HG03135 (cell line): ENCODE measurements around the gene XPO1.
"Not testable (repeated sequence)": the region's sequence is repeated elsewhere in the genome, so short reads cannot be mapped to it uniquely, and the experiment has no call there.

Experiments used
- ATAC-seq: cut with Tn5 transposase; IDR thresholded peaks from one replicate; pipeline ENCODE4 v1.9.1; 2021; ENCODE audit warnings: mild to moderate bottlenecking, moderate library complexity; ENCODE audit not compliant: unreplicated experiment

Gene XPO1

DNA sequence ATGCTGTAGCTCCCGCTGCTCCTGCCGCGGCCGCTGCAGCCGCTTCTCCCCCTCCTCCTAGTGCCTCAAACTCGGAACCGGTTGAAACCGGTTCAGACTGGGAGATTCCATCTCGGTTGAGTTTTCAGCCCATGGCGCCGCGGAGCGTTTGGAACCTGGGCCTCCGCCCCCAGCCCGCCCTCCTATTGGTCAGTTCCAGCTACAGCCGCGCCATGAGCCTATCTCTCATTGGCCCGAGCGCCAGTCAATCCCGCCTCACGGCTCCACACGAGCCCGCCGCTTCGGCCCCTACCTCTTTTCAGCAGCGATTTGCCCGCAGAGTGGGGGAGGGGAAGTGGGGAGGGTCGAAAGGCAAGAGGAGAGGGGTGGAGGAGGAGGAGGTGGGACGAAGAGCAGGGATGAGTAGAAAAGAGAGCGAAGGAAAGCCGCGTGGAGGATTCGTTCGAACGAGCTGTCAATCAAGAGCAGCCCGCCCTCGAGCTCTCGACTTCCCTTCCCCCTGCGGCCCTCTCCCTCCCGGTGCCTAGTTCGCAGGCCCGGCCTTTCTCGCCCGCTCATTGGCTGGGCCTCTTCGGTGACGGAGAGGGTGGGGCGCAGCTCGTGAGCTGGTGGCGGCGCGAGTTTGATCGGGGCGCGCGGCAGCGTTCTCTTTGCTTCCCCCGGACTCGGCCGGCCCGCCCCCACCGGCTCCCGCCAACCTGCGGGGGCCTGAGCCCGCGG lies at the start of gene XPO1:
Gene XPO1 (minus strand): TSS at position 157 of the 720 bp plus-strand sequence. CDS start 4,459 bp downstream, outside the sequence.
- ATAC-seq, result peak; percentile 83

DNA sequence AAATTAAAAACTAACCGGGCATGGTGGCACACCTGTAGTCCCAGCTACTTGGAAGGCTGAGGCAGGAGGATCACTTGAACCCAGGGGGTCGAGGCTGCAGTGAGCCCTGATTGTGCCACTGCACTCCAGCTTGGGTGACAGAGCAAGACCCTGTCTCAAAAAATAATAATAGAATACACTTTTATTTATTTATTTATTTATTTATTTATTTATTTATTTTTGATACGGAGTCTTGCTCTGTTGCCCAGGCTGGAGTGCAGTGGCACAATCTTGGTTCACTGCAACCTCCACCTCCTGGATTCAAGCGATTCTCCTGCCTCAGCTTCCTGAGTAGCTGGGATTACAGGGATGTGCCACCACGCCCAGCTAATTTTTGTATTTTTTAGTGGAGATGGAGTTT lies 48.8 kb upstream of the XPO1 start:
- not testable (repeated sequence) for ATAC-seq

- ATAC-seq, result no peak
These were observed 47.2 kb upstream of the XPO1 start for GRCh38 chr2:61585383-61585782.

DNA sequence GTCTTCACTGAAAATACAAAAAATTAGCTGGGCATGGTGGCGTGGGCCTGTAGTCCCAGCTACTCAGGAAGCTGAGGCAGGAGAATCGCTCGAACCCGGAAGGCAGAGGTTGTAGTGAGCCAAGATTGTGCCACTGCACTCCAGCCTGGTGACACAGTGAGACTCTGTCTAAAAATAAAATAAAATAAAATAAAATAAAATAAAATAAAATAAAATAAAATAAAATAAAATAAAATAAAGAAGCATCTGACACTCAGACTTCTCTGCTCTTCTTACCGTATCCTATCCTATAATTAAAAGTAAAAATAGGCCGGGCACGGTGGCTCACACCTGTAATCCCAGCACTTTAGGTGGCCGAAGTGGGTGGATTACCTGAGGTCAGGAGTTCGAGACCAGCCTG lies 46.2 kb upstream of the XPO1 start:
- not testable (repeated sequence) for ATAC-seq

- no peak for ATAC-seq
These were observed 44.0 kb upstream of the XPO1 start for GRCh38 chr2:61582165-61582564.

- ATAC-seq, result no peak
These were observed 43.6 kb upstream of the XPO1 start for GRCh38 chr2:61581716-61582115.

DNA sequence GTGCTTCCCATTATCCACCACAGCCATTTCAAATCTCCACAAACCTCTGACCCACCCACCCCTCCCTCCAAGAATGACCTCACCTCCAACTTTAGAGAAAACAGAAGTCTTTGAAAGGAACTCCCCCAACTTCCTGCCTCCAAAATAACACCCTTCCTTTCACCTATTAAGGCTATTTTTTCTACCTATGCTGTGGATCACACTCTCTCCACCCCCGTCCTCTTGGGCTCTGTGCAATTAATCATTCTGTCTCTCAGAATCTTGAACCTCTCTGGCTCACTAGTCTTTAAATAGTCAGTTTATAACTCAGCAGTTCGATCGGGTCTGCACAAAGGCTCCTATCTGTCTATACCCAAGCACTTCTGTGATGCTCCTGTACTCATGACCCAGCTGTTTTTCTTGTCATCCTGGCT lies 37.3 kb upstream of the XPO1 start:
- ATAC-seq, result no peak

- no peak for ATAC-seq
These were observed 28.4 kb upstream of the XPO1 start for GRCh38 chr2:61566566-61566965.

GRCh38 chr2:61562615-61563014 lies 24.5 kb upstream of the XPO1 start:
- ATAC-seq, result no peak

DNA sequence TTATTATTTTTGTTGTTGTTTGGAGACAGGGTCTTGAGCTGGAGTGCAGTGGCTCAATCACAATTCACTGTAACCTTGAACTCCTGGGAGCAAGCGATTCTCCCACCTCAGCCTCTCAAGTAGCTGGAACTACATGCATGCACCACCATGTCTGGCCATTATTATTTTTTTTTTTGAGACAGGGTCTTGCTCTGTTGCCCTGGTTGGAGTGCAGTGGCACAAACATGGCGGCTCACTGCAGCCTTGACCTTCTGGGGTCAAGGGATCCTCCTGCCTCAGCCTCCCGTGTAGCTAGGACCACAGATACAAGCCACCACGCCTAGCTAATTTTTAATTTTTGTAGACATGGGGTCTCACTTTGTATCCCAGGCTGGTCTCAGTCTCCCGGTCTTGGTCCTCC lies 20.0 kb upstream of the XPO1 start:
- no peak for ATAC-seq

DNA sequence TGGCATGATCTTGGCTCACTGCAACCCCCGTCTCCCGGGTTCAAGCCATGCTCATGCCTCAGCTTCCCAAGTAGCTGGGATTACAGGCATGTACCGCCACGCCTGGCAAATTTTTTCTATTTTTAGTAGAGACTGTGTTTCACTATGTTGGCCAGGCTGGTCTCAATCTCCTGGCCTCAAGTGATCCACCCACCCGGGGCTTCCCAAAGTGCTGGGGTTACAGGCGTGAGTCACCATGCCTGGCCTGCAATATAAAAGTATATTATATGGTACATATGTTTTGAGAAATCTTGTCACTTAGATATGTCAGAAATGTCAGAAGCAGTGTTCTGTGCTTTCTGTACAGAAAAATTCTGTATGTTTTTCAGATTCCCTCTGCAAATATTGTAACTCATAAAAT lies 19.2 kb upstream of the XPO1 start:
- ATAC-seq, result no peak

DNA sequence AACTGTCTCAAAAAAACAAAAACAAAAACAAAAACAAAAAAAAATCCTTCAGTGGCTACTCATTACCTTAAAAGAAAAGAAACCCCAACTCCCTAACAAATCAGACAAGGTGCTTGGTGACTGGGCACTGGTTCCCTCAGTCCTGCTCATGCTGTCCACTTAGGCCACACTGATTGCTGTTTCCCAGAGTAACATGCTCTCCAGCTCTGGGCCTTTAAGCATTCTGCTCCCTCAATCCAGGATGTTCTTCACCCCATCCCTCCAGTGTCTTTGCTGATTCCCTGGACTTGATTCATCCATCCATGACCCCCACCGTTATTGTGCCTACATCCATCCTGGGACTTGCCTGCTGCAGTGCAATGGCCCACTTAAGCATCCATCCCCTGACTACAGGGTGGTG lies 16.4 kb upstream of the XPO1 start:
- no peak for ATAC-seq

- ATAC-seq, result no peak
These were observed 12.4 kb upstream of the XPO1 start for GRCh38 chr2:61550375-61551209.

DNA sequence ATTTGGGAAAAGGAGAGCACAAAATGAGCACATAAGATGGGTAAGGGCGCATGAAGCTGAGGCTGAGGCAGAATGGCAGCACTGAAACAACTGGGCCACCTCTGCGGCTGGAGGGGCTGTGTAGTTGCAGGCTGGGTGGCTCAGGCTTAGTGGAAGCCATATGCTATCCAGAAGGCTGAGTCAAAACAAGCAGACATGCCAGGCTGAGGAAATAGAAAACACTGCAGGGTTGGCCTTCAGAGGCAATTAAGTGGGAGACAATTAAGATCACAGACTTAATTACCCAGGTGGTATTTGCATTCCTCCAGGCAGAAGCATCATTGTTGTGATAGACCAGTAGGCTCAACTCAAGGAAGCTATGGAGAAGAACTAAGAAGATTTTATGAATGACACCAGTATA lies 11.4 kb upstream of the XPO1 start:
- no peak for ATAC-seq

DNA sequence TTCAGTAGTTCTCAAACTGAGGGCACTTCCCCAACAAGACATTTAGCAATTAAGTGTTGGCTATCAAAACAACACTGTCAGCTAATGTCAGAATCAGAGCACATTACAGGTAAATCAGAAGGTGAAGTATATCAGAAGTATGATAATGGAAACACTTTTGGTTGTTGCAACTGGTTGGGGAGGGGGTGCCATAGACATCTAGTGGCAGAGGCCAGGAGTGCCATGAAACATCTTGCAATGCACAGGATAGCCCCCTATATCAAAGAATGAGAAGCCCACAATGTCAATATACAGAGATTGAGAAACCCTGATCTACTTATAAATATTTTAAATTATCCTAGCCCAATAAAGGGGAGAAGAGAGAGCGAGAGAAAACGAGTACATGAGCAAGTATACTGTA lies 4.9 kb upstream of the XPO1 start:
- ATAC-seq, result no peak

DNA sequence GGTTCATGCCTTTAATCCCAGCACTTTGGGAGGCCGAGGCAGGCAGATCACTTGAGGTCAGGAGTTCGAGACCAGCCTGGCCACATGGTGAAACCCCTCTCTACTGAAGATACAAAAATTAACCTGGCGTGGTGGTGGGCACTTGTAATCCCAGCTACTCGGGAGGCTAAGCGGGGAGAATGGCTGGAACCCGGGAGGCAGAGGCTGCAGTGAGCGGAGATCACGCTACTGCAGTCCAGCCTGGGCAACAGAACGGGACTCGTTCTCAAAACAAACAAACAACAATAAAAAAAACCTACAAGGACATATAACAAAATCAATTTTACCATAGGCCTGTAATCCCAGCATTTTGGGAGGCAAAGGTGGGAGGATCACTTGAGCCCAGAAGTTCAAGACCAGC lies 2.0 kb upstream of the XPO1 start:
- not testable (repeated sequence) for ATAC-seq

GRCh38 chr2:61538920-61539520 lies 864 bp upstream of the XPO1 start:
- ATAC-seq, result peak; percentile 4

- no peak for ATAC-seq
These were observed 281 bp downstream of the XPO1 start for GRCh38 chr2:61537950-61538199.

GRCh38 chr2:61537277-61537949 lies 743 bp downstream of the XPO1 start:
- ATAC-seq, result no peak

DNA sequence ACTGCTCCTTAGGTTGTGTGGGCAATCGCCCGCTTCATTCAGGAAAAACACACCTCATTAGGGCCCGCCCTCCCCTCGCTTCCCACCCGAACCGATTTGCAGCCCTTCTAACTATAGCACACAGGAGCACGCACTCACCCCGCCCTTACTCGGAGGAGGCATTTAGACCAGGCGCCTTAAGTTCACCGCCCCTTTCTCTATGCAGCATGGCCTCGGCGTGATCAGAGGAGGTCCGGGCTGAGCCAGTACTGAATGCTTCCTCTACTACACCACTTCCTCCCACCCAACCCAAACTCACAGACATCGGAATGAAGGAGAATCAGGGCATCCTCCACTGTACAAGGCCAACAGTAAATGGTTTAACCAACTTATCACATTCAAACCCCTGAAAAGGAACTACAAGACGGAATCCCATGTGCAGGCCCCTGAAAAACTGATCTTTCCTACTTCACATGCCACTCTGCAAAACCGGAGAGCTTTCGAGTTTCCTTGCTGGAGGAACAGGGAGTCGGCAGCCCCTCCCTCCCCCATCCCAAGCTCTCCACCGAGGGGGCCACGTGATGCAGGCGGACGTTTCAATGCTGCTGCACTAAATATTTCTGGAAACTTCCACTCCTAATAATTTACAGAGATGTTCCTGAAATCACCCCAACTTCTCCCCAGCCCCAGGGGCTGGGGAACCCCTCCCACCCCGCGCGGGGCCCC lies 1.4 kb downstream of the XPO1 start:
- ATAC-seq, result peak; percentile 51

GRCh38 chr2:61536180-61536571 lies 2.0 kb downstream of the XPO1 start:
- no peak for ATAC-seq
